Measurements from ENCODE around the gene ICA1.

The ICA1 gene

DNA sequence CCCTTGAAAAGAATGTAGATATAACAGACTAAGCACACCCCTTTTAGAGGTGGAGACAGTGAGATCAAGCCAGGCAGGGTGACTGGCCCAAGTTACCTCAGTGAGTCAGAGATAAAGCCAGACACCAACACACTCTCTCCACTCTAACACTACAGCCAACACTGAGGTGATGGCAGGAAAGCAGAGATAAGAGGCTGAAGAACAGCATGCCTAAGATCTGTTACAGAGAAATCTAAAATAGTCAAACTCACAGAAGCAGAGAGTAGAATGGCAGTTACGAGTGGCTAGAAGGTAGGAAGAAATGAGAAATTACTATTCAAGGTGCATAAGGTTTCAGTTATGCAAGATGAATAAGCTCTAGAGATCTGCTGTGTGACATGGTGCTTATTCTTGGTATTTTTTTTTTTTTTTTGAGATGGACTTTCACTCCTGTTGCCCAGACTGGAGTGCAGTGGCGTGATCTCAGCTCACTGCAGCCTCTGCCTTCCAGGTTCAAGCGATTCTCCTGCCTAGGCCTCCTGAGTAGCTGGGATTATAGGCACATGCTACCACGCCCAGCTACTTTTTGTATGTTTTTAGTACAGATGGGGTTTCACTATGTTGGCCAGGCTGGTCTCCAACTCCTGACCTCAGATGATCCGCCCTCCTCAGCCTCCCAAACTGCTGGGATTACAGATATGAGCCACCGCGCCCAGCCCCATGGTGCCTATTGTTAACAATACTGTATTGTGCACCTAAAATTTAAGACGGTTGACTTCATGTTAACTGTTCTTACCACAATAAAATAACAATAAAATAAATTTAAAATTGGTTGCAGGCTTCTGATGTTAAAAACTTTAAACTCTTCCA, 28.7 kb downstream of the ICA1 start:
- DNase-seq (ENCODE audit: low read depth in 1 of 2, low spot score in 1 of 2): no peak
- in situ Hi-C loops (cut with HindIII; ENCODE audit: low pct_unique_long_range_greater_than_20kb, low sequenced_read_pairs): no loop called here
- no peak for TF ChIP-seq JUND (IDR thresholded peaks at IDR 0.05; ENCODE audit: low read depth)

DNA sequence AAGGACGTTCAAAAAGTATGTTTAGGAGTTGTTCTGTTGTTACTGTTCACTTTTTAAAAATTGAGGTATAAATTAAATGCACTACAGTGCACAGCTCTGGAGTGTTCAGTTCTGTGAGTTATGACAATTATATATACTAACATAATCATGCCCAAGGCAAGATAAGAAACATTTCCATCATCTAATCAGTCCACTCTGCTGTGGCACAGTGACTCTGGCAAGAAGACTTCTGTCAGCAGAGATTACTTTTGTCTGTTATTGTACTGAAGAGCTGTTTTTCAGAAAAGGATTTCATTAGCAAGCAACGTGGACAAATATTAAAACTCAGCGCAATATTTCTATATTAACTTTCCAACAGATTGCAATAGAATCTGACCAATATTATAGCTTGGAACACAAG, 32.0 kb downstream of the ICA1 start:
- no peak for DNase-seq (ENCODE audit: low read depth in 1 of 2, low spot score in 1 of 2)
- in situ Hi-C loops (cut with HindIII; ENCODE audit: low pct_unique_long_range_greater_than_20kb, low sequenced_read_pairs): no loop called here
- no peak for TF ChIP-seq JUND (IDR thresholded peaks at IDR 0.05; ENCODE audit: low read depth)

DNA sequence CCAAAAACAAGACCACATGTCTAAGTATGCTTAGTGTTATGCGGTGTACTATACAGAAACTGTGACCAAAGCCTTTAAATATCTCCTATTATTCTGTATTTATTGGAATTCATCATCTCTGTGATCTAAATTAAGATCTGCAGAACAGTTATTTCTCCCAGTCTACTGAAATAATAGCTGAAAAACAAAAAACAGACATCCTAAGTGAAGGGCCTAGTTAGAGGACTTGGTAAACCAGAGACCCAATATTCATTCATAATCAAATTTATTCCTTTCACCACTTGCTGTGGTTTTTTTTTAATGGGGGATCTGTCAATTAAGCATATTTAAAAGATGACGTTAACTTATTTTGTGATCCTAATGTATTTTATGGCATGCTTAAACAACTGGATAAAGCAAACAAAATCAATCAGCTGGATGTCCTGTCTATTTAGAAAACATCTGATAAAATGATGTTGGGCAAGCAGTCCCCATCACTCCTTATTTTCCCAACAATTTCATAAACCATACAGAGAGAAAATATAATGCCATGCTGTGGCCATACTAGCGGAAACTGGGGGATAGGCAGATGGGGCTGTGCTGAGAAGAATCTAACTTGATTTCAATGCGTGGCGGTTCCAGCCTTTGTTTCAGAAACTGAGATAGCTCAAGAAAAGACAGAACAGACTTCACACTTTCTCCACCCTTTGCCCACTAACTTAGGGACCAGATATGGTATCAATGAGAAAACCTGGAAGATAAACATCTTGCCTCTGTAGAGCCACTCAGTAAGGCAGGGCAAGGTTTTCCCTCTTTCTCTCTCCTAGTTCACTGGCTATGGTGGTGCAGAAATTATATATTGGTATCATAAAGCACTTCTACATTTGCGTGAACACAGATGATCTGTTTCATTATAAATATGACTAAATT, 32.9 kb downstream of the ICA1 start:
- TF ChIP-seq JUND (IDR thresholded peaks at IDR 0.05; ENCODE audit: low read depth): no peak
- no peak for DNase-seq (ENCODE audit: low read depth in 1 of 2, low spot score in 1 of 2)
- in situ Hi-C loops (cut with HindIII; ENCODE audit: low pct_unique_long_range_greater_than_20kb, low sequenced_read_pairs): no loop called here

DNA sequence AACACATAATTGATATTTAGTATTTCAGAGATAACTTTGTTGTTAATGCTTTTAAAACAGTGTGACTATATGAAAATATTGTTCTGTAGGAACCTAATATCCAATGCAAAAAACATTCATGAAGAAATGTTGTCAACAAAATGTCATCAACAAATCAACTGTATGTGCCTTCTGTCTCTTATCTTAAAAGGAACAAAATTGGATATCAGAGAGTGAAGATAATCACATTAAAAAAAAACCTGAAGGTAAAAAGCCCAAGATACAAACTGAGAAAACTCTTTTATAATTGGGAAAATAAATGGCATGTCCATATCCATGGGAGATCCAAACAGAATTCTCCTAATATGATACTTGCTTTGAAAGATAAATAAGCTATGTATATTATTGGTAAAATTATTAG, 33.9 kb downstream of the ICA1 start:
- in situ Hi-C loops (cut with HindIII; ENCODE audit: low pct_unique_long_range_greater_than_20kb, low sequenced_read_pairs): no loop called here
- DNase-seq (ENCODE audit: low read depth in 1 of 2, low spot score in 1 of 2): no peak
- TF ChIP-seq JUND (IDR thresholded peaks at IDR 0.05; ENCODE audit: low read depth): no peak

DNA sequence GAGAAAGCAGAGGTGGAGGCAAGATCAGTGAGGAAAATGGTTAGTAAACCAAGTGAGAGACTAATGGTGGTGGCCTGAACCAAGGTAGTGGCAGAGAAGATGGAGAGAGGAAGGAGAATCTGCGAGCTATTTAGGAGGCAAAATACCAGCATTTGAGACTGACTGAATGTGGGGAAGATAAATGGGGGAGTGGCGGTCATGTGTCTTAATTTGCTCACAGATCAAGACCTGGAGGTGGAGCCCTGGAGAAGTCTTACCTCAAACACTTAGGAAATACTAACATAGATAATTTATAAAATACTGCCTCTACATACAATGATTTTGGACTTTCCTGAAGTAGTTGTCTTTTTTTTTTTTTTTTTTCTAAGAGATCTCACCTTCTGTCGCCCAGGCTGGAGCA, 34.7 kb downstream of the ICA1 start:
- TF ChIP-seq JUND (IDR thresholded peaks at IDR 0.05; ENCODE audit: low read depth): no peak
- in situ Hi-C loops (cut with HindIII; ENCODE audit: low pct_unique_long_range_greater_than_20kb, low sequenced_read_pairs): no loop called here
- no peak for DNase-seq (ENCODE audit: low read depth in 1 of 2, low spot score in 1 of 2)

DNA sequence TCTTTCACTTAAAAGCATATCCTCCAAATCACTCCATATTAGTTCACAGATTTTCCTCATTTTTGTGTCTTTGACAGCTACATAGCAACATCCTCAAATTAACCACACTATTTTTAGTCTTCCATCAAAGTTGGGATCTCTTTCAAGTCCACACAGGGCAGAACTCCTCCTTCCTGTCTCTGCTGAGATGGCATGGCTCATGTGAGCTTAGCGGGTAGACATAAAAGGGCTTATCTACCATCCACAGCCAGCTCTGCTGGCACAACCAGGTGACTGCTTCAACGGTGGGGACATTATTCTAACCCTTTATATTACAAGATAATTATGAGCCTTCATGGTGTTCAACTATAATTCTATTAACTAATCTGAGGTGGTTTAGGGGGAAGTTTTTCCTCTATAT, 35.5 kb downstream of the ICA1 start:
- in situ Hi-C loops (cut with HindIII; ENCODE audit: low pct_unique_long_range_greater_than_20kb, low sequenced_read_pairs): no loop called here
- TF ChIP-seq JUND (IDR thresholded peaks at IDR 0.05; ENCODE audit: low read depth): no peak
- DNase-seq (ENCODE audit: low read depth in 1 of 2, low spot score in 1 of 2): no peak

DNA sequence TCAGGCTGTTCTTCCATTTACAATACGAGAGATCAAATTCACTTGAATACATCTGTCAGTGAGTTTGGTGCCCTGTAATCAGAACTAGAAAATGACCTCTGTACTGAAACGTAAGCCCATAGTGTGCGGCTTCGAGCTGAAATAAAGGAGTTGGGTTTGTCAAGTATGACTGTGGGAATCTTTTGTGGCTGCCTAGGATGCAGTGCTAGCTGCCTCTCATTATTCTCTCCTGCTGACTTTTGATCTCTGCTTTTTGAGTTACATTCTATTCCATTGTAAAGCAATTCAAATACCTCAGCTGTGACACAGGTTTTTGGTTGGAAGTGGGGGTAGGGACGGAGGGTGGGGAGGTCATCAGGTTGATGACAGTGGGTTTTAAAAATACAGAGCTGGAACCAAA, 40.4 kb downstream of the ICA1 start:
- DNase-seq (ENCODE audit: low read depth in 1 of 2, low spot score in 1 of 2): no peak
- in situ Hi-C loops (cut with HindIII; ENCODE audit: low pct_unique_long_range_greater_than_20kb, low sequenced_read_pairs): no loop called here
- TF ChIP-seq JUND (IDR thresholded peaks at IDR 0.05; ENCODE audit: low read depth): no peak

DNA sequence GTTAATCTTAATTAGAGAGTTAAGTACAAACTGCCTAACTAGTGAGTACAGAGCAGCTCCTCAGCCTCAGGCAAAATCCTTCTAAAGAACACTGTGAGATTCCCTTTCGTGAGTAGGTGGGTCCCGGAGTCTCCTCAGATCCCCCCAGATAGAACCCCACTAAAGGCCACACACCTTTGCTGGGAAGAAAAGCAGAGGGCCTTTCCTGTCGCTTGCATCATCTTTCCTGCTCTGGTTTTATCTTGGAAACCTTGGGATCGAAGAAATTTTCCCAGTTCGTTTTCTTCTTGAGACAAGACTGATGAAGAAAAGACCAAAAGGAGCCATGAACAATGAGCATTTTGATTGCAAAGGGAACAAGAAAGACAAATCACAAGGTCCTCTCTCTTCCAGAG, 40.9 kb downstream of the ICA1 start:
- in situ Hi-C loops (cut with HindIII; ENCODE audit: low pct_unique_long_range_greater_than_20kb, low sequenced_read_pairs): no loop called here
- TF ChIP-seq JUND (IDR thresholded peaks at IDR 0.05; ENCODE audit: low read depth): no peak
- DNase-seq (ENCODE audit: low read depth in 1 of 2, low spot score in 1 of 2): no peak

DNA sequence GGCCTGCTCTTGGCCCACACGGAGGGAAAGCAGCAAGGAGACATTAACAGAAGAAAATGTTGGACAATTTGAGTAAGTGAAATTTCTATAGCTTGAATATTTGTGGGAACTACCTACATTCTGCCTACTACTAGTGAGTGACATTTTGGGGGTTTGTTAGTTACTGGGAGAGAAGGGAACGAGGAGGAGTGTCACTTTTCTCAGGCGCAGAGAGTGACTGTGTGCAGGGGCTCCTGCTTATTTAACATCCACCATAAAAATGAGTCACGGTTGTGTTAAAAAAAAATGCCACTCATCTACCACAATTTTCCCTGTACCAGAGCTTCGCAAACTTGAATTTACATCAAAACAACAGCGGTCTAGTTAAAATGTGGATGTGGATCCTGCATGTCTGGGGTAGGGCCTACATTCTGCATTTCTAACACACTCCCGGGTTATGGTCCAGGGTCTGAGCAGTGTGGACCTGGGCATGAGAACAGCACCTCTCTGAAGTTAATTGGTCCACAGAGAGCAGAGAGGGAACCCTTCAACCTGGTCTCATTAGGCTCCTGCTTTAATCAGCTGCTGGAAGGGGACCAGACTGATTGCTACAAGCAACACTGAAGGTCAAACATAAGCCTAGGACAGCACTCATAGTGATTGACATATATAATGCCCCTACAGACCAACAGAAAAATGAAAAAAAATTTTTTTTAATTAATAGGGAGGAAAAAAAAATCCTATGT, 41.4 kb downstream of the ICA1 start:
- in situ Hi-C loops (cut with HindIII; ENCODE audit: low pct_unique_long_range_greater_than_20kb, low sequenced_read_pairs): no loop called here
- no peak for TF ChIP-seq JUND (IDR thresholded peaks at IDR 0.05; ENCODE audit: low read depth)
- no peak for DNase-seq (ENCODE audit: low read depth in 1 of 2, low spot score in 1 of 2)

DNA sequence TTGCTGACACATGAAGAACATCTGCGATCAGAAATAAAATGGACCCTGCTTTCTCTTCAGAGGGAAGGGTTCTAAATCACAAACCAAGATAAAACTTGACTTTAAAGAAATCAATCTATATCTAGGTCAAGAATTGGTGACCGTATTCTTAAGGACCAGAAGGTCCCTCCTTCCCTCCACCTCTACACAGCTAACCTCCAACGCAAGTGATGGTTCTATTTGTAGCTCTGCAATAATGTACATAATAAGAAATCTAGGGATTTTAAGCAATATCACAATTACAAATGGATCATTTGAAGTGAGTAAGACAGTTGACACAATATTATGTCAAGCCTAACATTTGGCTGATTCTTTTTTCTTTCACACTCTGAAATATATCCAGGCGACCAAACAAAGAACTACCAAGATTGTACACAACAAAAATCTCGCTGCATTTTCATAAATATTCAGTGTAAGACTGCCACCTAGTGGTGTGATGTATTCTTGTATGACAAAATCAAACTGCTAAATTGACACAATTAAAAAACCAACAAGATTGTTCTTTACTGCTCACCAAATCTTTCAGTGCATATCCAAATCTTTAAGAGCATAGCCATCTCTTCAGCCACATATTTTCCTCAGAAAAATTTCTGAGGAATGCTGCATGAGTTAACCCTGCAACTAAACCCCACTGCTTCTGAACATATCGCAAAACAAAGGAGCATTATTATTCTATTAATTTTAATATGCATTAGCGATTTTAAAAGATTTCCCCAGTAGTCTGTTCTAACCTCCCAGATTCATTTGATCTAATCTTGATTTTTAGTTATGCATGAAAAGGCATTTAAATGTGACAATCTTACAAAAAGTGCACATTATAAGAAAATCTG, 44.5 kb downstream of the ICA1 start:
- in situ Hi-C loops (cut with HindIII; ENCODE audit: low pct_unique_long_range_greater_than_20kb, low sequenced_read_pairs): no loop called here

DNA sequence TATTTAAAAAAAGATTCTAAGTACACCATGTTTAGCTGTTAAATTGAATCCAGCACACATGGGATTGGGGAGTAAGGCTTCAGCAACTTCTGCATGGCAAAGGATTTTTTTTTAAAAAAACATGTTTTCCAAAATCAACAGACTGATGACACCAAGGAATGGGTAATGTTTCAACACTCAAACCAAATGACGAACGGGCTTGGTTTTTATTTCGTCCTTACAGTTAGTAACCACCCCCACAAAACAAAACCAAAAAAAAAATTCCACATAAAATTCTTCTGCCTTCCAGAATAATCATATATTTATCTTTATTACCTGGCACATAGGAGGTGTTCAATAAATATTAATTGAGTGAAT, 45.7 kb downstream of the ICA1 start:
- no peak for DNase-seq (ENCODE audit: low read depth in 1 of 2, low spot score in 1 of 2)
- in situ Hi-C loops (cut with HindIII; ENCODE audit: low pct_unique_long_range_greater_than_20kb, low sequenced_read_pairs): no loop called here
- TF ChIP-seq JUND (IDR thresholded peaks at IDR 0.05; ENCODE audit: low read depth): no peak

More for the DNA sequence above, 44.5 kb downstream of the ICA1 start:
- DNase-seq (ENCODE audit: low read depth in 1 of 2, low spot score in 1 of 2): peak; percentile 25 to 79
- TF ChIP-seq JUND (IDR thresholded peaks at IDR 0.05; ENCODE audit: low read depth): no peak
